ENCODE data around the gene NAT14. TPM values are rescaled to one million over a fixed set of nuclear protein-coding genes. Genes with fewer than 3 reads are reported as not detected.
A peak's percentile ranks its signal among the peaks of the same experiment; 100 is the strongest.

Gene NAT14
- total and polyA plus RNA-seq, 4 experiments from 2014 or later = 2.6 to 3.2 (median 2.9) TPM

DNA sequence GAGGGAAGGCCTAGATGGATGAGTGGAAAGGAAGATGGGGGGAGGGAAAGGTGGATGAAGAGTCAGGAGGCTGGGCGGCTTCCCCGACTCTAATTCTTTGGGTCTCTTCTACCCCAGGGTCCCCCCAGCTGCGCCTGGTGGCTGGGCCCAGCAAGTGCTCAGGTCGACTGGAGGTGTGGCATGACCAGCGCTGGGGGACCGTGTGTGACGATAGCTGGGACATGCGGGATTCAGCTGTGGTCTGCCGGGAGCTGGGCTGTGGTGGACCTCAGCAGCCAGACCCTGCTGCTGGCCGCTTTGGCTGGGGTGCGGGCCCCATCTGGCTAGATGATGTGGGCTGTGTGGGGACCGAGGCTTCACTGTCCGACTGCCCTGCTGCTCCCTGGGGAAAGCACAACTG is 12.8 kb downstream of the NAT14 start:
- Mint-ChIP-seq H3K36me3 (no peaks in the 10 kb centered on the region), H3K27me3 (peaks cover 2 to 5% of the 10 kb centered on the region in 2 donors), H3K27ac (no peak overlapping the region), H3K4me3 (no peak overlapping the region), H3K9me3 (no peaks in the 10 kb centered on the region), H3K4me1 (peaks cover 0 to 4% (median 1%) of the 10 kb centered on the region in 4 donors)
- ChIA-PET CTCF (ENCODE audit: partially characterized antibody) (interaction anchor here (1.7 kb wide), 1 partner anchor 30 kb away, joined by 9 read pairs; no protein-coding TSS in a partner anchor), POLR2A (ENCODE audit: partially characterized antibody) (interaction anchor here (1.4 kb wide), 1 partner anchor 21 kb away, joined by 4 read pairs; the partner anchor contains the start of gene ZNF628)
- Histone ChIP-seq H3K36me3 (ENCODE audit: insufficient read depth, low read length) (no peaks in the 10 kb centered on the region), H3K4me3 (ENCODE audit: low read length in 2 of 2) (no peak overlapping the region), H3K4me1 (ENCODE audit: insufficient read depth, low read length) (no peaks in the 10 kb centered on the region), H3K27me3 (ENCODE audit: insufficient read depth, low read length) (no peaks in the 10 kb centered on the region), H3K27ac (ENCODE audit: low read depth, low read length) (no peak overlapping the region), H3K9me3 (ENCODE audit: control insufficient read depth in 1 of 2, low read length in 2 of 2) (no peaks in the 10 kb centered on the region)
- intact Hi-C loops (cut with micrococcal nuclease) = no loop called here
- no peak for DNase-seq

DNA sequence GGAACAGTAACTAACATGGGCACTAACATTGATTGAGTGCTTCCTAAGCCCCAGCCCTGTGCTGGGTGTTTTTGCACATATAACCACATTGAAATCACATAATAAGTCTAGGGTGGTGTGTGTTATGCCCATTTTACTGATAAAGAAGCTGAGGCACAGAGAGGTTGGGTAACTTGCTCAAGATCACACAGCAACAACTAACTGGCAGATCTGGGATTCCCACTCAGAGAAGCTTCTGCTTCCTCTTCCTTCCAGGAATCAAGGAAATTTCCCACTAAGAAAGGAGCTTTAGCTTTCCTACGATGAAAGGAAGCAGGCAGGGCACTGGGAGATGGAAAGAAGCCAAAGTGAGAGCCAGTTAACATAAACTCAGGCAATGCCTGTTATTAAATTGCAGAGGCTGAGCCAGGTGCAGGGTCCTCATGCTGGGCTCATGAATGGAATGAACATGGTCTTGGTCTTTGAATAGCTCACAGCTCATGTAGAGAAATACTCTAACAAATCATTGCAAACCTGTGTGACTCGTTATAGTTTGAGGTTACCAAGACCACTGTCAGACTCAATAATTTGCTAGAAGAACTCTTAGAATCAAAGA is 13.4 kb downstream of the NAT14 start:
- Mint-ChIP-seq H3K4me3 (no peak overlapping the region), H3K36me3 (no peaks in the 10 kb centered on the region), H3K27me3 (peaks cover 0 to 1% of the 10 kb centered on the region in 2 donors), H3K27ac (no peak overlapping the region), H3K9me3 (no peaks in the 10 kb centered on the region), H3K4me1 (peaks cover 4 to 7% (median 5%) of the 10 kb centered on the region in 4 donors)
- POLR2A ChIA-PET (ENCODE audit: partially characterized antibody) = interaction anchor here (1.4 kb wide), 1 partner anchor 22 kb away, joined by 4 read pairs; the partner anchor contains the start of gene ZNF628
- no peak for DNase-seq
- CTCF ChIA-PET (ENCODE audit: partially characterized antibody) = interaction anchor here (1.7 kb wide), 1 partner anchor 31 kb away, joined by 9 read pairs; no protein-coding TSS in a partner anchor
- peaks cover 1% of the 10 kb centered on the region for H3K4me1 ChIP-seq (ENCODE audit: insufficient read depth, low read length)
- H3K4me3 ChIP-seq (ENCODE audit: low read length in 2 of 2) = no peak overlapping the region
- no peaks in the 10 kb centered on the region for H3K36me3 ChIP-seq (ENCODE audit: insufficient read depth, low read length)
- no peak overlapping the region for H3K27ac ChIP-seq (ENCODE audit: low read depth, low read length)
- no peaks in the 10 kb centered on the region for H3K9me3 ChIP-seq (ENCODE audit: control insufficient read depth in 1 of 2, low read length in 2 of 2)
- H3K27me3 ChIP-seq (ENCODE audit: insufficient read depth, low read length) = no peaks in the 10 kb centered on the region
- intact Hi-C loops (cut with micrococcal nuclease) = no loop called here

DNA sequence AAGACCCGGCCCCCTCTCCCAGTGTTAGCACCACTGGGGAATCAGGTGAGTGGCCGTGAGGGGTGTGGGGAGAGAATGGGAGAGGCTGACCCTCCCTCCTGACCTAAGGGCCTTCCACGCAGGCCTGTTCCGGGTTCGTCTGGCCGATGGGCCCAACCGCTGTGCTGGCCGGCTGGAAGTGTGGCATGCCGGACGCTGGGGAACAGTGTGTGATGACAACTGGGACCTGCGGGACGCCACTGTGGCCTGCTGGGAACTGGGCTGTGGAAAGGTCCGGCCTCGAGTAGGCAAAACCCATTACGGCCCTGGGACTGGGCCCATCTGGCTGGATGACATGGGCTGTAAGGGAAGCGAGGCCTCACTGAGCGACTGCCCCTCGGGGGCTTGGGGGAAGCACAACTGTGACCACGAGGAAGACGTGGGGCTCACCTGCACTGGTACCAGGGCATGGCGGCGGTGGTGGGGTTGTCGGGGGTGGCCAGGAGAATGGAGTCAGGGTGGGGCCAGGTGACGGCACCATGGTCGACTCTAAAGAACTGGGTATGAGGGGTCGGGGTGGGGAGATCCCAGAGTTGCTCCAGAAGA is 15.5 kb downstream of the NAT14 start:
- CTCF ChIA-PET (ENCODE audit: partially characterized antibody) = interaction anchor here (1.1 kb wide), 1 partner anchor 359 kb away, joined by 3 read pairs; no protein-coding TSS in a partner anchor

DNA sequence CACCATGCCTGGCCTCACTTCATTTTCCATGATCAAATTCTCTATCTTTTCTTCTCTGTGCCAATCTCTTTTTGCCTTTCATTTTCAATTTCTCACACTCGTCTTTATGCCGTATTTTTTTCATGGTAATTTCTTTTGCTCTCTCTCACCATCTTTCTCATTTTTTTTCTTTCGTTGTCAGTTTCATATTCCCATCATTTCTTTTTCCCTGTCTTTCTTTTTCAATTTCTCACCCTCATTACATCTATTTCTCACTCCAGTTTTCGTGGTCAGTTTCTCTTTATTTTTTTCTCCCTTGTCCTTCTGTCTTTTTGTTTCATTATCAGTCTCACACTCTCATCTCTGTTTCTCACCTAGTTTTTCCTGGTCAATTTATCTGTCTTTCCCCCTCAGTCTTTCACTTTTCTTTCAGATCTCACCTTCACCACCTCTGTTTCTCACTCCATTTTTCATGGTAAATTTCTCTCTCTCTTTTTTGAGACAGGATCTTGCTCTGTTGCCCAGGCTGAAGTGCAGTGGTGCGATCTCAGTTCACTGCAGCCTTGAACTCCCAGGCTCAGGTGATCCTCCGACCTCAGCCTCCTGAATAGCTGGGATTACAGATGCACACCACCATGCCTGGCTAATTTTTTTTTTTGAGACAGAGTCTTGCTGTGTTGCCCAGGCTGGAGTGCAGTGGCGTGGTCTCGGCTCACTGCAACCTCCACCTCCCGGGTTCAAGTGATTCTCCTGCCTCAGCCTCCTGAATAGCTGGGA is 17.4 kb downstream of the NAT14 start:
- H3K4me1 Mint-ChIP-seq = peaks cover 5 to 13% (median 10%) of the 10 kb centered on the region in 4 donors
- H3K4me1 ChIP-seq (ENCODE audit: insufficient read depth, low read length) = peaks cover 4% of the 10 kb centered on the region
- no peak overlapping the region for H3K4me3 ChIP-seq (ENCODE audit: low read length in 2 of 2)
- H3K27me3 ChIP-seq (ENCODE audit: insufficient read depth, low read length) = no peaks in the 10 kb centered on the region
- H3K4me3 Mint-ChIP-seq = peak overlapping the region in 2 of 8 donors; percentile 17 to 47
- no peaks in the 10 kb centered on the region for H3K9me3 ChIP-seq (ENCODE audit: control insufficient read depth in 1 of 2, low read length in 2 of 2)
- no peak overlapping the region for H3K27ac ChIP-seq (ENCODE audit: low read depth, low read length)
- ChIA-PET POLR2A (ENCODE audit: partially characterized antibody) (interaction anchor here (3.2 kb wide), 1 partner anchor 130 kb away, joined by 13 read pairs; no protein-coding TSS in a partner anchor), CTCF (ENCODE audit: partially characterized antibody) (interaction anchor here (1.8 to 4.3 kb wide), 3 partner anchors 11 to 361 kb away, joined by 19 to 111 read pairs (median 25); partner anchors contain the start of gene ZNF784)
- no peaks in the 10 kb centered on the region for H3K9me3 Mint-ChIP-seq
- H3K36me3 ChIP-seq (ENCODE audit: insufficient read depth, low read length) = no peaks in the 10 kb centered on the region
- H3K27ac Mint-ChIP-seq = peak overlapping the region in 4 of 7 donors; percentile 10 to 81 (median 24)
- H3K27me3 Mint-ChIP-seq = no peaks in the 10 kb centered on the region
- H3K36me3 Mint-ChIP-seq = no peaks in the 10 kb centered on the region
- intact Hi-C loops (cut with micrococcal nuclease) = no loop called here
- no peak for DNase-seq

More for the DNA sequence above, 15.5 kb downstream of the NAT14 start:
- H3K27ac ChIP-seq (ENCODE audit: low read depth, low read length) = no peak overlapping the region
- Mint-ChIP-seq H3K27me3 (peaks cover 0 to under 1% of the 10 kb centered on the region in 2 donors), H3K36me3 (no peaks in the 10 kb centered on the region), H3K4me1 (peaks cover 5 to 13% (median 10%) of the 10 kb centered on the region in 4 donors), H3K27ac (no peak overlapping the region), H3K9me3 (no peaks in the 10 kb centered on the region), H3K4me3 (no peak overlapping the region)
- no peaks in the 10 kb centered on the region for H3K27me3 ChIP-seq (ENCODE audit: insufficient read depth, low read length)
- no peak for DNase-seq
- intact Hi-C loops (cut with micrococcal nuclease) = no loop called here
- POLR2A ChIA-PET (ENCODE audit: partially characterized antibody) = no interaction called here
- H3K36me3 ChIP-seq (ENCODE audit: insufficient read depth, low read length) = no peaks in the 10 kb centered on the region
- no peak overlapping the region for H3K4me3 ChIP-seq (ENCODE audit: low read length in 2 of 2)
- peaks cover 4% of the 10 kb centered on the region for H3K4me1 ChIP-seq (ENCODE audit: insufficient read depth, low read length)
- no peaks in the 10 kb centered on the region for H3K9me3 ChIP-seq (ENCODE audit: control insufficient read depth in 1 of 2, low read length in 2 of 2)

DNA sequence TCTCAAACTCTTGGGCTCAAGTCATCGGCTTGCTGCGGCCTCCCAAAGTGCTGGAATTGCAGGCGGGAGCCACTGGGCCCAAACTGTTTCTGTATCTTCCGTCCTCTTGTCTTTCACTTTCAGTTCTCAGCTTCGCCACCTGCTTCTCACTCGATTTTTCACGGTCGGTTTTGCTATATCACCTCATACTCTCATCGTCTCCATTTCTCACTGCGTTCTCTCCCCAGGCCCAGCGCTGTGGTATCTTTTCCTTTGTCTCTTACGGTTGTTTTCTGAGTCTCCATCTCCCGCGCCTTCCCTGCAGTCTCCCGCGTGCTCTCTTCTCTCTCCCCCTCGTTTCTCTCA is 18.1 kb downstream of the NAT14 start:
- Histone ChIP-seq H3K9me3 (ENCODE audit: control insufficient read depth in 1 of 2, low read length in 2 of 2) (no peaks in the 10 kb centered on the region), H3K4me3 (ENCODE audit: low read length in 2 of 2) (peak overlapping the region in 1 of 2 donors; percentile 73), H3K27me3 (ENCODE audit: insufficient read depth, low read length) (no peaks in the 10 kb centered on the region), H3K4me1 (ENCODE audit: insufficient read depth, low read length) (peaks cover 4% of the 10 kb centered on the region), H3K27ac (ENCODE audit: low read depth, low read length) (no peak overlapping the region), H3K36me3 (ENCODE audit: insufficient read depth, low read length) (no peaks in the 10 kb centered on the region)
- peaks cover 5 to 13% (median 10%) of the 10 kb centered on the region in 4 donors for H3K4me1 Mint-ChIP-seq
- H3K36me3 Mint-ChIP-seq = no peaks in the 10 kb centered on the region
- no peaks in the 10 kb centered on the region for H3K9me3 Mint-ChIP-seq
- ChIA-PET CTCF (ENCODE audit: partially characterized antibody) (interaction anchor here (0.7 to 4.3 kb wide), 23 partner anchors 8 to 847 kb away, joined by 3 to 111 read pairs (median 5); partner anchors contain the start of genes ISOC2, NAT14, ZNF628 and ZNF784), POLR2A (ENCODE audit: partially characterized antibody) (interaction anchor here (0.7 to 3.2 kb wide), 10 partner anchors 27 to 249 kb away, joined by 3 to 17 read pairs (median 4); partner anchors contain the start of genes FIZ1, ISOC2, UBE2S and ZNF524)
- peaks cover 5 to 6% of the 10 kb centered on the region in 2 donors for H3K27me3 Mint-ChIP-seq
- intact Hi-C loops (cut with micrococcal nuclease) = loop anchor here (1.0 kb wide), 2 partner anchors 35 to 291 kb away; no protein-coding TSS in a partner anchor
- peak overlapping the region in 6 of 7 donors; percentile 75 to 92 (median 86) for H3K27ac Mint-ChIP-seq
- H3K4me3 Mint-ChIP-seq = peak overlapping the region; percentile 81 to 90 (median 83)
- DNase-seq = no peak

GRCh38 chr19:55503502-55504251 is 18.7 kb downstream of the NAT14 start:
- Mint-ChIP-seq H3K4me3 (peak overlapping the region; percentile 81 to 90 (median 83)), H3K4me1 (peaks cover 5 to 13% (median 10%) of the 10 kb centered on the region in 4 donors), H3K9me3 (no peaks in the 10 kb centered on the region), H3K27me3 (peaks cover 6% of the 10 kb centered on the region in 2 donors), H3K27ac (peak overlapping the region; percentile 75 to 92 (median 84)), H3K36me3 (no peaks in the 10 kb centered on the region)
- intact Hi-C loops (cut with micrococcal nuclease) = loop anchor here (1.0 to 2.0 kb wide), 4 partner anchors 35 to 291 kb away; partner anchors contain the start of gene ISOC2
- peaks cover 4% of the 10 kb centered on the region for H3K4me1 ChIP-seq (ENCODE audit: insufficient read depth, low read length)
- CTCF ChIA-PET (ENCODE audit: partially characterized antibody) = interaction anchor here (0.6 to 4.3 kb wide), 57 partner anchors 9 to 850 kb away, joined by 3 to 111 read pairs (median 5); partner anchors contain the start of genes EPS8L1, HSPBP1, ISOC2 and NAT14
- DNase-seq = peak; percentile 85 to 96 (median 92)
- H3K36me3 ChIP-seq (ENCODE audit: insufficient read depth, low read length) = no peaks in the 10 kb centered on the region
- no peaks in the 10 kb centered on the region for H3K9me3 ChIP-seq (ENCODE audit: control insufficient read depth in 1 of 2, low read length in 2 of 2)
- H3K27me3 ChIP-seq (ENCODE audit: insufficient read depth, low read length) = no peaks in the 10 kb centered on the region
- H3K27ac ChIP-seq (ENCODE audit: low read depth, low read length) = peak overlapping the region; percentile 46
- peak overlapping the region; percentile 17 to 73 for H3K4me3 ChIP-seq (ENCODE audit: low read length in 2 of 2)
- POLR2A ChIA-PET (ENCODE audit: partially characterized antibody) = interaction anchor here (0.7 to 3.2 kb wide), 14 partner anchors 14 to 362 kb away, joined by 3 to 17 read pairs (median 4); partner anchors contain the start of genes FIZ1, ISOC2, UBE2S and ZNF524
